Measurements from ENCODE around the gene CPEB3.
"Not testable (repeated sequence)": the region's sequence is repeated elsewhere in the genome, so short reads cannot be mapped to it uniquely, and the experiment has no call there.

CPEB3 gene

GRCh38 chr10:92134049-92134448 is 156.8 kb downstream of the CPEB3 start:
- DNase-seq: not testable (repeated sequence)

- no peak for DNase-seq
These were observed 159.5 kb downstream of the CPEB3 start for GRCh38 chr10:92131275-92131820.

GRCh38 chr10:92130622-92131274 is 160.1 kb downstream of the CPEB3 start:
- no peak for DNase-seq

- DNase-seq: no peak
These were observed 164.7 kb downstream of the CPEB3 start for GRCh38 chr10:92126100-92126650.

- DNase-seq: peak; percentile 39
These were observed 165.7 kb downstream of the CPEB3 start for GRCh38 chr10:92125144-92125543.

- DNase-seq: peak; percentile 48
These were observed 166.2 kb downstream of the CPEB3 start for GRCh38 chr10:92124616-92125143.

- no peak for DNase-seq
These were observed 166.9 kb downstream of the CPEB3 start for GRCh38 chr10:92124020-92124419.

- DNase-seq: peak; percentile 36
These were observed 167.9 kb downstream of the CPEB3 start for GRCh38 chr10:92122941-92123450.

GRCh38 chr10:92121686-92122492 is 169.0 kb downstream of the CPEB3 start:
- no peak for DNase-seq

GRCh38 chr10:92119340-92119739 is 171.5 kb downstream of the CPEB3 start:
- no peak for DNase-seq

- DNase-seq: not testable (repeated sequence)
These were observed 176.0 kb downstream of the CPEB3 start for GRCh38 chr10:92114917-92115316.

- no peak for DNase-seq
These were observed 176.8 kb downstream of the CPEB3 start for GRCh38 chr10:92113911-92114600.

GRCh38 chr10:92112462-92112861 is 178.4 kb downstream of the CPEB3 start:
- DNase-seq: no peak

- DNase-seq: no peak
These were observed 179.4 kb downstream of the CPEB3 start for GRCh38 chr10:92111336-92111939.

GRCh38 chr10:92110039-92110794 is 180.7 kb downstream of the CPEB3 start:
- DNase-seq: no peak

GRCh38 chr10:92108747-92109146 is 182.1 kb downstream of the CPEB3 start:
- DNase-seq: no peak

GRCh38 chr10:92108120-92108519 is 182.8 kb downstream of the CPEB3 start:
- DNase-seq: no peak

- no peak for DNase-seq
These were observed 187.3 kb downstream of the CPEB3 start for GRCh38 chr10:92103376-92104090.

GRCh38 chr10:92102601-92103213 is 188.2 kb downstream of the CPEB3 start:
- no peak for DNase-seq

GRCh38 chr10:92094960-92095359 is 195.9 kb downstream of the CPEB3 start:
- DNase-seq: no peak
